ENCODE data around the gene CGNL1.

CGNL1 gene

GRCh38 chr15:57493351-57493750 is 117.0 kb downstream of the CGNL1 start:
- Histone ChIP-seq H3K27me3 (ENCODE audit: control insufficient read depth, insufficient read depth, low read length) (no peaks in the 10 kb centered on the region), H3K36me3 (ENCODE audit: insufficient read depth, low read length) (no peaks in the 10 kb centered on the region), H3K9ac (ENCODE audit: low read depth, low read length) (no peak overlapping the region), H3K9me3 (replicated peaks; ENCODE audit: low read length) (no peaks in the 10 kb centered on the region), H3K4me1 (ENCODE audit: control insufficient read depth, insufficient read depth, low read length) (no peaks in the 10 kb centered on the region), H3K4me2 (ENCODE audit: low read length) (no peak overlapping the region), H3K4me3 (ENCODE audit: low read length) (no peak overlapping the region)

DNA sequence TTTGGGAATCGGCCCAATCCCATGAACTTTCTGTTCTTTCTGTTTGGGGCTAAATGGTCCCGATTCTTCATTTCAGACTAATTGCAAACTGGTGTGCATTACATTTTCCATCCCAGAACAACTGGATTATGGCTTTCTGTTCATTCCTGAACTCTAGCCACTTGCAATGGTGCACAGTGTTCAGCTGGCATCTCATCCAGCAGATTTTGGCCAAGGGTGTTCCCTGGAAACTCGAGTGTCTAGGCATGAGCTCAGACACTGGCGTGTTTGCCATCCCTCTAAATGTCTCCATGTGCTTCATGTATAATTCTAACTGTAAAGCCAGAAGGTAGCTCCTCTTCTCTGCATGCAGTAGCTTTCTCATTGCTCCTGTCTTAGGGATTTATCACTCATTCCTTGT is 118.3 kb downstream of the CGNL1 start:
- Histone ChIP-seq H3K27me3 (ENCODE audit: control insufficient read depth, insufficient read depth, low read length) (no peaks in the 10 kb centered on the region), H3K4me3 (ENCODE audit: low read length) (no peak overlapping the region)

GRCh38 chr15:57495041-57495440 is 118.7 kb downstream of the CGNL1 start:
- no peak overlapping the region for H3K4me3 ChIP-seq (ENCODE audit: low read length)

More for the DNA sequence above, 118.3 kb downstream of the CGNL1 start:
- H3K9ac ChIP-seq (ENCODE audit: low read depth, low read length) = no peak overlapping the region
- no peaks in the 10 kb centered on the region for H3K36me3 ChIP-seq (ENCODE audit: insufficient read depth, low read length)
- H3K9me3 ChIP-seq (replicated peaks; ENCODE audit: low read length) = no peaks in the 10 kb centered on the region
- no peak overlapping the region for H3K4me2 ChIP-seq (ENCODE audit: low read length)
- no peaks in the 10 kb centered on the region for H3K4me1 ChIP-seq (ENCODE audit: control insufficient read depth, insufficient read depth, low read length)

DNA sequence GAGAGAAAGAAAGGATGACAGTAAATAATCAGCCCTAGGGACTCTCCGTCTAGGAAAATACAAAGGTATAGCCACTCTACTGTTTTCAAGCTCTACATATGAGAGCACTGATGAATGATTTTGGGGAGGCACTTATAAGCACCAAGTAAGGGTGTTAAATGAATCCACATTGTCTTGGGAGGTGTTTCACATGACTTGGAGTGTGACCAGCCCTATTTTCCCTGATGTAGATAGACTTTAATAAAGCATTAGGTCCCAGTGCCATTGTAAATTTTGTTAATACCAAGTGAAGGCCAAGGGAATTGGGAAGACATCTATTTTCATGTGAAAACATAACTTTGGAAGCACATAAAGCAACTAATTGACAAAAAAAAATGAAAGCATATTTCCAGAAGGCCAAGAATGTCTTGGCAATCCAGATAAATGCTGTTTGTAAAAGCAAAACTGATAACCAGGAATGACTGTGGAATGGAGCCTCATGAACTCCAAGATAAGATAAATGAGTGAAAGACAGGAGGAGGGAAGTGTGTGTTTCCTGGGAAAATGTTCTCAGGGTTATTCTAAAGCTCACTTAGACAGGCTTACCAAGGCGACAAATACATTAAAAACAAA is 119.4 kb downstream of the CGNL1 start:
- H3K9me3 ChIP-seq (replicated peaks; ENCODE audit: low read length) = no peaks in the 10 kb centered on the region
- H3K4me1 ChIP-seq (ENCODE audit: control insufficient read depth, insufficient read depth, low read length) = no peaks in the 10 kb centered on the region
- no peaks in the 10 kb centered on the region for H3K36me3 ChIP-seq (ENCODE audit: insufficient read depth, low read length)
- H3K9ac ChIP-seq (ENCODE audit: low read depth, low read length) = no peak overlapping the region
- H3K27me3 ChIP-seq (ENCODE audit: control insufficient read depth, insufficient read depth, low read length) = no peaks in the 10 kb centered on the region
- H3K4me2 ChIP-seq (ENCODE audit: low read length) = no peak overlapping the region
- H3K4me3 ChIP-seq (ENCODE audit: low read length) = no peak overlapping the region

More at GRCh38 chr15:57495041-57495440, 118.7 kb downstream of the CGNL1 start:
- no peaks in the 10 kb centered on the region for H3K36me3 ChIP-seq (ENCODE audit: insufficient read depth, low read length)
- H3K4me2 ChIP-seq (ENCODE audit: low read length) = no peak overlapping the region
- no peaks in the 10 kb centered on the region for H3K27me3 ChIP-seq (ENCODE audit: control insufficient read depth, insufficient read depth, low read length)
- no peak overlapping the region for H3K9ac ChIP-seq (ENCODE audit: low read depth, low read length)
- no peaks in the 10 kb centered on the region for H3K9me3 ChIP-seq (replicated peaks; ENCODE audit: low read length)
- H3K4me1 ChIP-seq (ENCODE audit: control insufficient read depth, insufficient read depth, low read length) = no peaks in the 10 kb centered on the region

DNA sequence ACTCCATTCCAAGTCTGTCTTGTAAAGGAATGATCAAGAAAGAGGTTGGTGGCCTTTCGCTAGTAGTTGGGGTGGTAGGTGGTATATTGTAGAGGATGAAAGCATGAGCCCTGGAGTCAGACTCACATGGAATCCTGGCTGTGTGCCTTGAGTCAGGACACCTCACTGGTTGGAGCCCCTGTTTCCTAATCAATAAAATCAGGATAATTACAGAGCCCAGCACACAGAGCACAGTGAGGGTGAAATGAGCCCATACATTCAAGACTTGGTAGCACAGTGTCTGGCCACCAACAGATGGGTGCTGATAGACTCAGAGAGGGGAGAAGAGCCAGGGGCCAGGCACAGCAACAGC is 120.3 kb downstream of the CGNL1 start:
- Histone ChIP-seq H3K9me3 (replicated peaks; ENCODE audit: low read length) (no peaks in the 10 kb centered on the region), H3K9ac (ENCODE audit: low read depth, low read length) (no peak overlapping the region), H3K4me2 (ENCODE audit: low read length) (no peak overlapping the region), H3K27me3 (ENCODE audit: control insufficient read depth, insufficient read depth, low read length) (no peaks in the 10 kb centered on the region), H3K4me1 (ENCODE audit: control insufficient read depth, insufficient read depth, low read length) (no peaks in the 10 kb centered on the region), H3K4me3 (ENCODE audit: low read length) (no peak overlapping the region), H3K36me3 (ENCODE audit: insufficient read depth, low read length) (no peaks in the 10 kb centered on the region)

GRCh38 chr15:57496946-57497869 is 120.9 kb downstream of the CGNL1 start:
- Histone ChIP-seq H3K36me3 (ENCODE audit: insufficient read depth, low read length) (no peaks in the 10 kb centered on the region), H3K4me2 (ENCODE audit: low read length) (no peak overlapping the region)

GRCh38 chr15:57500256-57500655 is 124.0 kb downstream of the CGNL1 start:
- no peak overlapping the region for H3K9ac ChIP-seq (ENCODE audit: low read depth, low read length)

More at GRCh38 chr15:57496946-57497869, 120.9 kb downstream of the CGNL1 start:
- no peaks in the 10 kb centered on the region for H3K9me3 ChIP-seq (replicated peaks; ENCODE audit: low read length)
- no peaks in the 10 kb centered on the region for H3K27me3 ChIP-seq (ENCODE audit: control insufficient read depth, insufficient read depth, low read length)
- no peak overlapping the region for H3K4me3 ChIP-seq (ENCODE audit: low read length)
- H3K4me1 ChIP-seq (ENCODE audit: control insufficient read depth, insufficient read depth, low read length) = no peaks in the 10 kb centered on the region
- H3K9ac ChIP-seq (ENCODE audit: low read depth, low read length) = no peak overlapping the region

DNA sequence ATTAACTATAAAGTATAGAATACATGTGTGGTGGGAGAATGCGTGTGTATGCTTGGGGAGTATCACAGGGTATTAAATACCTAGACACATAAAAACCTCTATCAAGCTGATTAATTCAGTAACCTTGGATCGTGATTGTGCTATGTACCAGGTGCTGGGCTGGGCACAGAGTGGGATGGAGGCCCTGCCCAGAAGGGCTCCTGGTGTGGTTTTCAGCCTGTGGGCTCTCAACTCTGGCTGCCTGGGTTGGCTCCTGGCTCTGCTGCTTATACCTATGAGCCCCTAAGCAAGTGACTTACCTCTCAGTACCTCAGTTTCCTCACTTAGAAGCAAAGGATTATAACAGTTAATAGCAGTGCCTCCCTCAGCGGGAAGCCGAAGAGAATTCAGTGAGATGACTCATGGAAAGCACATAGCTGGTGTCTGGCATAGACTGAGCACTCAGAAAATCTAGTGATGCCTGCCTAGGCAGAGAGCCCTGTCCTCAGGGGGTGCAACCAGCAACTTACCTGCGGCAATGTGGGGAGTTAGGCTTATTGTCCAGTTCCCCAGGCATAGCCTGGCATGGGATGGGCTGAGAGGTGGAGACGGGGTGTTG is 124.8 kb downstream of the CGNL1 start:
- no peaks in the 10 kb centered on the region for H3K36me3 ChIP-seq (ENCODE audit: insufficient read depth, low read length)
- no peaks in the 10 kb centered on the region for H3K27me3 ChIP-seq (ENCODE audit: control insufficient read depth, insufficient read depth, low read length)
- no peaks in the 10 kb centered on the region for H3K9me3 ChIP-seq (replicated peaks; ENCODE audit: low read length)
- H3K4me1 ChIP-seq (ENCODE audit: control insufficient read depth, insufficient read depth, low read length) = peaks cover 3% of the 10 kb centered on the region
- H3K9ac ChIP-seq (ENCODE audit: low read depth, low read length) = no peak overlapping the region
- no peak overlapping the region for H3K4me3 ChIP-seq (ENCODE audit: low read length)
- no peak overlapping the region for H3K4me2 ChIP-seq (ENCODE audit: low read length)

More at GRCh38 chr15:57500256-57500655, 124.0 kb downstream of the CGNL1 start:
- no peaks in the 10 kb centered on the region for H3K36me3 ChIP-seq (ENCODE audit: insufficient read depth, low read length)
- no peaks in the 10 kb centered on the region for H3K9me3 ChIP-seq (replicated peaks; ENCODE audit: low read length)
- H3K4me3 ChIP-seq (ENCODE audit: low read length) = no peak overlapping the region
- H3K4me1 ChIP-seq (ENCODE audit: control insufficient read depth, insufficient read depth, low read length) = peaks cover 3% of the 10 kb centered on the region
- no peak overlapping the region for H3K4me2 ChIP-seq (ENCODE audit: low read length)
- no peaks in the 10 kb centered on the region for H3K27me3 ChIP-seq (ENCODE audit: control insufficient read depth, insufficient read depth, low read length)

- no peak overlapping the region for H3K4me2 ChIP-seq (ENCODE audit: low read length)
- H3K4me1 ChIP-seq (ENCODE audit: control insufficient read depth, insufficient read depth, low read length) = peaks cover 3% of the 10 kb centered on the region
- H3K9me3 ChIP-seq (replicated peaks; ENCODE audit: low read length) = no peaks in the 10 kb centered on the region
- no peaks in the 10 kb centered on the region for H3K27me3 ChIP-seq (ENCODE audit: control insufficient read depth, insufficient read depth, low read length)
- no peak overlapping the region for H3K9ac ChIP-seq (ENCODE audit: low read depth, low read length)
- H3K4me3 ChIP-seq (ENCODE audit: low read length) = no peak overlapping the region
- no peaks in the 10 kb centered on the region for H3K36me3 ChIP-seq (ENCODE audit: insufficient read depth, low read length)
Observed at GRCh38 chr15:57502116-57502515, 125.8 kb downstream of the CGNL1 start.

DNA sequence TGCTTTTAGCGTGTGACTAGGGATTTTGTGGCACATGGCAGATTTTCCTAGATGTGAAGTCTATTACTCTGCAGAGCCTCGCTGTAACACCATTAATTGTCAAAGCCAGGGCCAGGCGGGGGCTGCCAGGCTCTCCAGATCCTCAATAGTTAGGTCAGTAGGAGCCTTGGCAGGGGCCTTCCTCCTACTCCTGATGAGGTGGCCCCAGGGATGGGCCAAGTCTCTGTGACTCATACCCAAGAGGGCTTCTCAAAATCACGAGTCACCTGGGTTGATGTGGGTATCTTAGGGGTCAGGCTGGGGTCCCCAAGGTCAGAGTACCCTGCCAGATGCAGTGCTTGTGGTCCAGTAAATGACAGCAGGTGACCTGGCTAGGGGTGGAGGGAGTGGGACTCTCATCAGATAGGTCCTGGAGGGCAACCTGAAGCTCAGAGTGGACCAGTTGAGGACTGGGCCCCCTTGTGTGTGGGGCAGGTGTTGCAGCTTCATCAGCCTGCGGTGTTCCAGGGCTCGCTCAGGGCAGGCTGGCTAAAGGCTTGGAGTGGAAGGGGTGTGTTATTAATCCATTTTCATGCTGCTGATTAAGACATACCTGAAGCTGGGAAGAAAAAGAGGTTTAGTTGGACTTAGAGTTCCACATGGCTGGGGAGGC is 126.9 kb downstream of the CGNL1 start:
- Histone ChIP-seq H3K4me2 (ENCODE audit: low read length) (no peak overlapping the region), H3K4me1 (ENCODE audit: control insufficient read depth, insufficient read depth, low read length) (peaks cover 3% of the 10 kb centered on the region), H3K27me3 (ENCODE audit: control insufficient read depth, insufficient read depth, low read length) (no peaks in the 10 kb centered on the region), H3K4me3 (ENCODE audit: low read length) (no peak overlapping the region), H3K9ac (ENCODE audit: low read depth, low read length) (no peak overlapping the region), H3K9me3 (replicated peaks; ENCODE audit: low read length) (no peaks in the 10 kb centered on the region), H3K36me3 (ENCODE audit: insufficient read depth, low read length) (no peaks in the 10 kb centered on the region)

- no peak overlapping the region for H3K9ac ChIP-seq (ENCODE audit: low read depth, low read length)
- H3K27me3 ChIP-seq (ENCODE audit: control insufficient read depth, insufficient read depth, low read length) = no peaks in the 10 kb centered on the region
- H3K4me1 ChIP-seq (ENCODE audit: control insufficient read depth, insufficient read depth, low read length) = peaks cover 5% of the 10 kb centered on the region
- H3K9me3 ChIP-seq (replicated peaks; ENCODE audit: low read length) = no peaks in the 10 kb centered on the region
- H3K4me2 ChIP-seq (ENCODE audit: low read length) = no peak overlapping the region
- no peaks in the 10 kb centered on the region for H3K36me3 ChIP-seq (ENCODE audit: insufficient read depth, low read length)
- no peak overlapping the region for H3K4me3 ChIP-seq (ENCODE audit: low read length)
Observed at GRCh38 chr15:57503911-57504598, 127.8 kb downstream of the CGNL1 start.
